ENCODE measurements around the gene MAFG. TPM values are rescaled to one million over a fixed set of nuclear protein-coding genes. Genes with fewer than 3 reads are reported as not detected.

The MAFG gene
- total and polyA plus RNA-seq, 9 of the 15 experiments (the other 6 are each of a cell fraction or from before 2014, with no cell fraction given), result 1.1 to 58.1 (median 24.9) TPM

GRCh38 chr17:81926451-81927151 lies 934 bp downstream of the MAFG start (continued):
- TF ChIP-seq ZFX (CRISPR knock-in tag; IDR thresholded peaks at IDR 0.05) (no peak; the same call in 1 of the 2 replicates), FOSL1 (tag; conservative IDR thresholded peaks at IDR 0.05) (peak; percentile 81), JUN (IDR thresholded peaks at IDR 0.05; ENCODE audit: borderline replicate concordance, low read depth, low read length) (peak; percentile 81), JUN (CRISPR knock-in tag; IDR thresholded peaks at IDR 0.05; ENCODE audit: borderline replicate concordance) (no peak), ARHGAP35 (IDR thresholded peaks at IDR 0.05; ENCODE audit: partially characterized antibody) (no peak), CXXC5 (CRISPR knock-in tag; IDR thresholded peaks at IDR 0.05) (peak; percentile 62), CHD1 (IDR thresholded peaks at IDR 0.05; ENCODE audit: low read length) (peak; percentile 14), FUS (optimal IDR thresholded peaks at IDR 0.05; ENCODE audit: low read depth, low read length) (no peak), ATF6 (CRISPR knock-in tag; IDR thresholded peaks at IDR 0.05) (no peak), NEUROD1 (IDR thresholded peaks at IDR 0.05; ENCODE audit: borderline replicate concordance, low read depth, low read length, partially characterized antibody) (peak; percentile 75), MNT (conservative IDR thresholded peaks at IDR 0.05) (peak; percentile 57 to 80), SMARCE1 (IDR thresholded peaks at IDR 0.05) (peak; percentile 82), ELF1 (tag; IDR thresholded peaks at IDR 0.05) (peak; percentile 64), ZEB2 (IDR thresholded peaks at IDR 0.05) (peak; percentile 68), E2F3 (CRISPR knock-in tag; IDR thresholded peaks at IDR 0.05) (no peak), CHCHD3 (CRISPR knock-in tag; IDR thresholded peaks at IDR 0.05) (no peak), ETV6 (IDR thresholded peaks at IDR 0.05; ENCODE audit: borderline replicate concordance in 1 of 2, low read depth in 2 of 2, low read length in 1 of 2) (no peak), ETV6 (CRISPR knock-in tag; IDR thresholded peaks at IDR 0.05; ENCODE audit: borderline replicate concordance) (no peak), TAF1 (IDR thresholded peaks at IDR 0.05; ENCODE audit: control insufficient read depth, extremely low read depth, insufficient read depth, low read length, severe bottlenecking) (peak; percentile 4), ATF1 (CRISPR knock-in tag; IDR thresholded peaks at IDR 0.05) (no peak), ATF1 (tag; IDR thresholded peaks at IDR 0.05) (peak; percentile 73), ARID4B (CRISPR knock-in tag; IDR thresholded peaks at IDR 0.05) (peak; percentile 40; the same call in 1 of the 2 replicates)
